ENCODE measurements around the gene CDC37. TPM values are rescaled to one million over a fixed set of nuclear protein-coding genes. Genes with fewer than 3 reads are reported as not detected.

The CDC37 gene
- total RNA-seq, 4 donors from 2014 or later: 85.3 to 181 (median 119) TPM

DNA sequence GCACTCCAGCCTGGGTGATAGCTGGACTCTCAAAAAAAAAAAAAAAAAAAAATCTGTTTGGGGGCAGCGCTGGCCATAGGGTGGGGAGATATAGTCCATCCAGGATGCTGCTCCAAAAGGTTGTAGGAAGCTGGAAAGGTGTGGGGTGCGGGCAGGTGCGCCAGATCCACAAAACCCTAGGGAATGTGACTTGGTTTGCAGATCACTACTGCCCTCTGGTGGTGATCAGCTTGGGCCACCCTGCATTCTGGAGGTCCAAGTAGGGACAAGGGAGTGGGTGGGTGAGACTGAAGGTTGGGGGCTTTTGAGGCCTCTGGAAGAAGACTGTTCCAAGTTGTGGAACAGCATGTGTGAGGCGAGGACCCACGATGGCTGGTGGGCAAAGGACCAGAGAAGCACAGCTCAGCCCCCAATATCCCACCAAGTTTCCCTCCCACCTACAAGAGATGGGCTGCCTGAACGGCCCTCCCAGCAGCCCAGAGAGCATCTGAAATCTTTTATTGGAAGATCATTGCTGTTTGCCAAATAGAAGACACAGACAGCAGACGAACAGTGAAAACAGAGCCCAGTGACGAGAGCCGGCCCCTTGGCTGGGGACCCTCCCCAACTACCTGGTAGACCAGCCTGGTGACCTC is 12.6 kb downstream of the CDC37 start:
- TF ChIP-seq, protein P1, sequence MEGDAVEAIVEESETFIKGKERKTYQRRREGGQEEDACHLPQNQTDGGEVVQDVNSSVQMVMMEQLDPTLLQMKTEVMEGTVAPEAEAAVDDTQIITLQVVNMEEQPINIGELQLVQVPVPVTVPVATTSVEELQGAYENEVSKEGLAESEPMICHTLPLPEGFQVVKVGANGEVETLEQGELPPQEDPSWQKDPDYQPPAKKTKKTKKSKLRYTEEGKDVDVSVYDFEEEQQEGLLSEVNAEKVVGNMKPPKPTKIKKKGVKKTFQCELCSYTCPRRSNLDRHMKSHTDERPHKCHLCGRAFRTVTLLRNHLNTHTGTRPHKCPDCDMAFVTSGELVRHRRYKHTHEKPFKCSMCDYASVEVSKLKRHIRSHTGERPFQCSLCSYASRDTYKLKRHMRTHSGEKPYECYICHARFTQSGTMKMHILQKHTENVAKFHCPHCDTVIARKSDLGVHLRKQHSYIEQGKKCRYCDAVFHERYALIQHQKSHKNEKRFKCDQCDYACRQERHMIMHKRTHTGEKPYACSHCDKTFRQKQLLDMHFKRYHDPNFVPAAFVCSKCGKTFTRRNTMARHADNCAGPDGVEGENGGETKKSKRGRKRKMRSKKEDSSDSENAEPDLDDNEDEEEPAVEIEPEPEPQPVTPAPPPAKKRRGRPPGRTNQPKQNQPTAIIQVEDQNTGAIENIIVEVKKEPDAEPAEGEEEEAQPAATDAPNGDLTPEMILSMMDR (IDR thresholded peaks at IDR 0.05; ENCODE audit: low read depth): no peak

DNA sequence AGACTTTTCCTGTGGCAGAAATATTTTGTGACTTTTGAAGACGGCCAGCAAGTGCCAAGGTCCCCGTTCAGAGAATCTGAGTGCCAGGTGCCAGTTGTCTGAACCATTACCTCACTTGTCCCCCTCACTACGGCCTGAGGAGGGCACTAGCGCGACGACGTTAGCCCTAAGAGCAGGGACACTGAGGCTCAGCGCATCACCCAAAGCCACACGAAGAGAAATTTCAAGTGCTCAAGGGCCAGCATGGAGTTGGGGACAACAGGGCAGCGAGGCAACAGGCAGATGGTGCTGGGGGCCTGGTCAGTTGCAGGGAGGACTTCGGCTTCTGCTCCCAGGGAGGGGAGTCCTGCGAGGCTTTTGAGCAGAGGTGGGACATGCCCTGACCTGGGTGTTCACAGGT is 13.5 kb downstream of the CDC37 start:
- TF ChIP-seq, protein P1 (IDR thresholded peaks at IDR 0.05; ENCODE audit: low read depth): no peak

DNA sequence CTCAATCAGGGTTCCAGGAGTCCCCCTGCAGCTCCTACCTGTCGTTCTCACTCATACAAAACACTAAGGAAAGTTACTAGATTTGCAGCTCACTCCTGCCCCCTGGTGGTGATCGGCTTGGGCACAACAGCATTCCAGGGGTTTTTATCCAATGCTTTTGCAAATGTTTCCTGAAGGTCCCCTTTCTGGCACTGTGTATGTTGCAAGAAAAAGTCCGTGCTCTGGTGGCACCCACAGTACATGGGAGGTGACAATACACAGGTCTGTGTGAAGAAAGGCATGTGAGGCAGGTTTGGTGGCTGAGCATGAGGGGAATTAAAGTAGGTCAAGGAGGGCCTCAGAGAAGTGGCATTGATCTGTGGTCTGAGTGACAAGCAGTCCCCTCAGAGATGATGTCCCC is 14.4 kb downstream of the CDC37 start:
- TF ChIP-seq, protein P1 (IDR thresholded peaks at IDR 0.05; ENCODE audit: low read depth): no peak

DNA sequence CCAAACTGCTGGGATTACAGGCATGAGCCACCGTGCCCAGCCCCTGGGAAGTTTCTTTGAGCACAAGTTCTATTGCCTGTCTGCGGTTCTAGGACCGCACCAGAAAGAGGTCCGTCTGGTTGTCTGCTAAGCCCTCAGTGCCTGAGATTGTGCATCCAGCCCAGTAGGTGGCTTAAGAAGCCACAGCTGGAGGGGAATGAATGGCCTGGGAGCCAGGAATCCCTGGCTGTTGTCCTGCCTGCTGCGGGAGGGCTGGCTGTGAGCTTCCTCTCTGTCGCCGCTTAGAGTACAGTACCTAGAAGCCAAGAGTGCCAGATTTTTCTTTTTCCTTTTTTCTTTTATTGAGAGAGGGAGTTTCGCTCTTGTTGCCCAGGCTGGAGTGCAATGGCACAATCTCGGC is 18.8 kb downstream of the CDC37 start:
- TF ChIP-seq, protein P1 (IDR thresholded peaks at IDR 0.05; ENCODE audit: low read depth): no peak

DNA sequence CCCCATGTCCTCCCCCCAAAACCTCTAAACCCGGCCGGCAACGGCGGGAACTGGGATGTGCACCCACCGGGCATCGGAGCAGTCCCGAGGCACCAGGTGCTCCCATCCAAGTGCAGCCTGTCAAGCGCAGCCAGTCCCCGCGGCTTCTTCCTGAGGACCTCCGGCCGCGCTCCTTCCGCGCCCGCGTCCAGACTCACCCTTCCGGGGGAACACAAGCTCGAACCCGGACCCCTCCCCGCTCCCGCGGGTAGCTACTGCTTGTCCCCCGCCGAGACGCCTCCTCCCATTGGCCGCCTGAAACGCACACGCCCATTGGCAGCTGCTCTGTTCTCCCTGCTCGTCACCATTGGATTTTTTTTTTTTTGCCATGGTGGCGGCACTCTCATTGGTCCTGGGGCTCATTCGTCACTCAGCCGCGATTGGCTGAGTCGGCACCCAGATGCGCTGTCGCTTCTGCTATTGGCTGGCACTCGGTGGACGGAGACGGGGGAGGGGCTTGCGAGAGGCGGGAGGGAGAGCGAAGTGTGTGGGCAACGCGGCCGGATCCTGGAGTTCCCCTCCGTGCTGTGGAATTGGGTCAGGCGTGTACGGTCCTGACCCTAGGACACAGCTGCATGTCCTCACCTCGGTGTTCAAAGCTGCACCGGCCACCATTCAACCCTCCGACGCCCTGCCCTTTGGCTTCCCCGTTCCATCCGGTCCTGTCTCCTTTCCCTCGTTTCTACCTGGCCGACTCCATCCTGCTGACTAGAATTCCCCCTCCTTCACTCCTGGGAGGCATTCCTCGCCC is 22.8 kb downstream of the CDC37 start, which contains the start of gene TYK2:
TSS of gene TYK2 (minus strand) at position 260 of the 790 bp plus-strand sequence. CDS start 2,166 bp downstream, outside the sequence.
- TF ChIP-seq, protein P1 (IDR thresholded peaks at IDR 0.05; ENCODE audit: low read depth): no peak

DNA sequence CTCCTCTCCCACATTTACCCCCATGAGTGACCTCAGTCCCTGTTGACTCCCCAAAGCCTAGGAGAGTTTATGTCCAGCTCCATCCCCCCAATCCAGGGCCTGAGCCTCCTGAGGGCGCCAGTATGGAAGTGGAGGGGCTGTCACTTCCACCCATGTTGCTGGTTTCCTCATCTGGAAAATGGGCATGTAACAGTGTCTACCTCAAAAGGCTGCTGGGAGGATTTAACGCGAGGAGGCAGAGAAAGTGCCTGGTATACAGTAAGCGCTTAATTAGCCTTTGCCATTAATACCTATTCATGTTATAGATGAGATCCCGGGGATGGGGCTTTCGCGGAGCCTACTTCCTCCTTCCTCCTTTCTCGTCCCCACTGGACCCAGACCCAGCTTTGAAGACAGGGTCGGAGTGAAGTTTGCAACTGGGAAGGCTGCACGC is 23.4 kb downstream of the CDC37 start:
- TF ChIP-seq, protein P1 (IDR thresholded peaks at IDR 0.05; ENCODE audit: low read depth): no peak

DNA sequence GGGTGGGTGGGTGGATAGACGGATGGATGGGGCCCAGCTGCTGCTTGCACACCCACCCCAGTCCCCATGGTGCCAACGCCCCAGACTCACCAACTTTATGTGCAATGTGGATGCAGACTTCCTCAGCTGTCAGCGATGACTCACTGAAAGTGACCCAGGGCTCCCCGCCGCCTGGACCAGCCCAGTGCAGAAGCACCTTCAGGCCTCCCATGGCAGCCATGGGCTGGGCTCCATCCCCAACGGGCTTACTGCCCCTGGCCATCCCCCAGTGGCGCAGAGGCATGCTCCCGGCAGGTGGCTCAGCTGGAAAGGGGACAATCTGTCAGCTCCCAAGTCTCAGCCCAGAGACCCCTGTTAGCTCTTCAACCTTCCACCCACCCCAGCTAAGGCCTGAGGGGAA is 25.2 kb downstream of the CDC37 start:
- TF ChIP-seq, protein P1 (IDR thresholded peaks at IDR 0.05; ENCODE audit: low read depth): no peak
